ENCODE results near the gene PPP1R27. TPM values are rescaled to one million over a fixed set of nuclear protein-coding genes. Genes with fewer than 3 reads are reported as not detected.
"Not testable (repeated sequence)": the region's sequence is repeated elsewhere in the genome, so short reads cannot be mapped to it uniquely, and the experiment has no call there.

PPP1R27 gene
- polyA plus RNA-seq, 1 donor from 2014 or later = not detected

DNA sequence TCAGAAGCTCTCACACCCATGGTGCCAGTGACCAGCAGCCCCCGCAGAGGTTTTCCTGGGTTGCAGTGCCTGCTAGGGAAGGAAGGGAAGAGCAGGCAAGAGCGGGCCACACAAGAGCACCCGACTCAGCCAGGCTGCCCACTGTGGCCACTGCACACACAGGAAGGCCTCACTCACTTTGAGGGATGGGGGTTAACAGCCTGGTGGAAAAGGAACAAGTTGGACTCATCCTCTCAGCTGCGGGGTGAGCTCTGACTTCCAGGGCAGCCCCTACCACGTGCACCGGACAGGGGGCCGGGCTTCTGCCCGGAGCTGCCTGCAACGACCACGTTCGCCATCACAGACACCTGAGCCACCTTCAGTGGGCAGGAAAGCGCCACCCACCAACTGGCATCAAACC, 17.4 kb upstream of the PPP1R27 start:
- no peak overlapping the region for H3K27ac Mint-ChIP-seq
- no peaks in the 10 kb centered on the region for H3K9me3 Mint-ChIP-seq
- H3K4me1 Mint-ChIP-seq = no peaks in the 10 kb centered on the region
- no peaks in the 10 kb centered on the region for H3K27me3 Mint-ChIP-seq
- H3K4me3 Mint-ChIP-seq = no peak overlapping the region
- H3K36me3 Mint-ChIP-seq = no peaks in the 10 kb centered on the region

- Mint-ChIP-seq H3K9me3 (no peaks in the 10 kb centered on the region), H3K27ac (no peak overlapping the region), H3K36me3 (no peaks in the 10 kb centered on the region), H3K27me3 (no peaks in the 10 kb centered on the region), H3K4me3 (no peak overlapping the region), H3K4me1 (no peaks in the 10 kb centered on the region)
These were observed 16.6 kb upstream of the PPP1R27 start for GRCh38 chr17:81851423-81851822.

DNA sequence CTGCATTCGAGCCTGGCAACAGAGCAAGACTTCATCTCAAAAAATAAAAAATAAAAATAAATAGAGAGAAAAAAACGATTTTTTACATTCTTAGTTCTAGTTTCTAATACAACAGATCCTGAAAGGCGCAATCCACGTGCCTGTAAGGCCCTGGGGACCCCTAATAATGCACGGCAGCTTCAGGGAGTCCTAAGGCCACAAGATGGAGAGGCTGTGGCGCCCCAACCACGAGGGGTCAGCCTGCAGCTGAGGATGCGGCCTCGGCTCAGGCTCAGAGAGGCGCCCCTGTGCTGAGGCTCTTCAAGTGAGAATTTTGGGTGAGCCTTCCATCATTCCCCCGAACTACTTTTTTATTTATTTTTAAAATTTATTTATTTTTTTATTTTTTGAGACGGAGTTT, 14.6 kb upstream of the PPP1R27 start:
- Mint-ChIP-seq H3K9me3 (no peaks in the 10 kb centered on the region), H3K4me3 (no peak overlapping the region), H3K36me3 (no peaks in the 10 kb centered on the region), H3K27ac (no peak overlapping the region), H3K27me3 (no peaks in the 10 kb centered on the region), H3K4me1 (no peaks in the 10 kb centered on the region)

DNA sequence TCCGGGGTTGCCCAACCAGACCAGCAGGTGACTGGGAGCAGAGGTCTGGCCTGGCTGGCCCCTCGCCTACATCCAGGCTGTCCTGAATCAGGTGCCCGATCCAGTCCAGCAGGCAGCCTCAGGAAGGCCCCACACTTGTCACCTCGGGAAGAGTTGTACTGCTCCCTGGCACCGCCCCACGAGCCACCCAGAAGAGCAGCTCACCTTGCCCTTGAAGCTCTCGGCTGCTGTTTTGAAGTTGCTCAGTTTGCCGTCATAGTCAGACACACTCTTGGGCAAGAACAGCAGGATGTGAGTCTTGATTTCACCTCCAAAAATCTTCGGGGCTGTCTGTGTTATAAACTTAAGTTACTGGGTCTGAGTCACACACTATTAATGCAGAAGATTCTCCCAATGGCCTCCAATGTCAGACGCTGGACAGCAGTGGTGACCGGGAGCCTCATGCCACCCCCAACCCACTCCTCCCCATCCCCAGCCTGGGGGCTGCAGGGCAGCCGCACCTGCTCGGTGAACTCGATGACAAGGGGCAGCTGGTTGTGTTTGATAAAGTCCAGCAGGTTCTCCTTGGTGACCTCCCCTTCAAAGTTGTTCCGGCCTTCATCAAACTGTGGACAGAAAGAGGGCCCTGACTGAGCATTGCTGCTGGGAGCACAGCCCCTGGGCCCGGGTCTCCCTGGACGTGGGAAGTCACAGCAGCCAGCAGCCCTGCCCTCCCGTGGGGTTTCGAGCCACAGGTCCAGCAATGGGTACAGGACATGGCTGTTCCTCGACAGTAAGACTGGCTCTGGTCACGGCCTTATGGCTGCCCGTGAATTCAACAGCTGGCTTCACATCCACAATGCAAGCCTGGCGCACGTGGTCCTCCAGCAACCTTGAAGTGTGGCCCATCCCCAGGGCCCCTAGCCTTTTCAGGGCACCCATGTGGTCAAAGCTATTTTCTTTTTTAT, 12.2 kb upstream of the PPP1R27 start:
- Mint-ChIP-seq H3K36me3 (no peaks in the 10 kb centered on the region), H3K27ac (no peak overlapping the region), H3K9me3 (no peaks in the 10 kb centered on the region), H3K27me3 (no peaks in the 10 kb centered on the region), H3K4me3 (no peak overlapping the region), H3K4me1 (no peaks in the 10 kb centered on the region)

DNA sequence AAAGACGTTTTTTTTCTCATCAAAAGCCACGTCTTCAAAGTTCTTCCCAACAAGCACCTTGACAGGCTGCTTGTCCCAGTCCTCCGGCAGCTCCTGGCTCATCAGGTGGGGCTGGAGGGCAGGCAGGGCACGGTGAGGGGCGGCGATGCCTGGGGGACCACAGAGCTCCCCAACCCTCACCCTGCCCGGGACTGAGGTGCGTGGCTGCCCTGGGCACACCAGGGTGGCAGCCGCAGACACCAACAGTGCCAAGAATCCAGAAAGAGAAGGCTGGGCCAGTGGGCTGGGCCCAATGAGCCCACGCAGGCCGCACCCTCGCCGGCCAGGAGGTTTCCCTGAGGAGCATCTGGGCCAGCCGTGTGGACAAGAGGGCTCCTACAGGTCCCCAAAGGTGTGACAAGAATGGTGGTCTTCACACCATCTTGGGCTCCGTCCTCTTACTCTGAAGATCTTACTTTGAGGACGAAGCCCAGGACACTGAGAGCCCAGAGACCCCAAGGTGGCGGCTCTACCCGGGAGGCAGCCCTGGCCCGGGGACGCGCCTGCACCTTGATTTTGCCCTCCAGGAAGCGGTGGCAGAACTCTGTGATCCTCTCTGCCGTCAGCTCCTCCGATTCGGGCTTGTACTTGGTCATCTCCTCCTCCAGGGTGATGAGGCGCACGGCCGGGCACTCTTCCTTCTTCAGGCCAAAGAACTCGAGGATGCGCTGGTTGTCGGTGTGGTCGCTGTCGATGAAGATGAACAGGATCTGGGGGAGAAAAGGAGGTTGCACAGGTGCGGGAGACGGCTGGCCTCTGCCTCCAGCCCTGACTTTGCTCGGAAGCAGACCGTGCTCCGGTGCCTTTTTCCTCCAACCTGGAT, 11.3 kb upstream of the PPP1R27 start:
- H3K27me3 Mint-ChIP-seq = no peaks in the 10 kb centered on the region
- no peaks in the 10 kb centered on the region for H3K36me3 Mint-ChIP-seq
- H3K4me3 Mint-ChIP-seq = no peak overlapping the region

DNA sequence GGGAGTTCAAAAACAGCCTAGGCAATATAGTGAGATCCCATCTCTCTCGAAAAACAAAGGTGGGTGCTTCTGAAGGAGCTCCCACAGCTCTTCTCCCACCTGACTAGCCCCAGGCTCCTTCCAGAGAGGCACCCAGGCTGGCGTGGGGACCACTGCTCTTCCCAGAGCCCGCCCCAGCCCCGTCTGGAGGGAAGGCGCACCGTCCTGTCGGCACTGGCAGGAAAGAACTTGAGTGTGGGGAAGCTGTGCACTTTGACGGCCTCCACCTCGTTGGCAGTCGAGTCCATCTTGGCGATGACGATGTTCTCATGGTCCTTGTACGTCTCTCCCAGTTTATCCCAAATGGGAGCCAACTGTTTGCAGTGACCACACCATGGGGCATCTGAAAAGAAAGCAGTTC, 10.5 kb upstream of the PPP1R27 start:
- H3K27me3 Mint-ChIP-seq = no peaks in the 10 kb centered on the region
- H3K9me3 Mint-ChIP-seq = no peaks in the 10 kb centered on the region
- no peak overlapping the region for H3K27ac Mint-ChIP-seq
- H3K4me3 Mint-ChIP-seq = no peak overlapping the region
- no peaks in the 10 kb centered on the region for H3K36me3 Mint-ChIP-seq
- H3K4me1 Mint-ChIP-seq = no peaks in the 10 kb centered on the region

More for the DNA sequence above, 11.3 kb upstream of the PPP1R27 start:
- Mint-ChIP-seq H3K4me1 (no peaks in the 10 kb centered on the region), H3K9me3 (no peaks in the 10 kb centered on the region), H3K27ac (no peak overlapping the region)

- Mint-ChIP-seq H3K9me3 (no peaks in the 10 kb centered on the region), H3K4me3 (no peak overlapping the region), H3K27me3 (no peaks in the 10 kb centered on the region), H3K4me1 (no peaks in the 10 kb centered on the region), H3K36me3 (no peaks in the 10 kb centered on the region), H3K27ac (peak overlapping the region in 1 of 3 donors; percentile 16)
These were observed 10.0 kb upstream of the PPP1R27 start for GRCh38 chr17:81844887-81845286.

DNA sequence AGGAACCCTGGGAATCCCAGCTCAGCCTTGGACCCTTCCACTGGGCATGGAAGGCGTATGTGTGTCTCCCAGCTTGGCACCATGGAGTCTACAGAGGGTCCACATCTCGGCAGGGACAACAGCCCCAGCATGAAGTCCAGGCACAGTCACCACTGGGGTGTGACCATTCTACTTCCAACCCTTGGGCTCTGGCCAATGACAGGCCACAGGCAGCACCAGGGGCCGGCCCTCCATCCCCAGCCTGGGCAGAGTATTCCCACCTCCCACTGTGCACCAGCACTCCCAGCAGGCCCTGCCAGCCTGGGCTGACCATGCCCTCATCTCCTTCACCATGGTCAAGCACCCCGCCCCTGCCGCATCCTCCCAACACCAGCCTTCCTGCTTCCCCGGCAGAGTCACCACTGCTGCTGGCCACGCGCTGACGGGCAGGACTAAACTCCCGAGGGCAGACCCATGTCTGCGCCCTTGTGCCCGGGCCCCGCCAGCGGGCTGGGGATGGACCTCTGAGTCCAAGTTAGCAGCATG, 9.5 kb upstream of the PPP1R27 start:
- Mint-ChIP-seq H3K27me3 (no peaks in the 10 kb centered on the region), H3K9me3 (no peaks in the 10 kb centered on the region), H3K4me3 (no peak overlapping the region), H3K27ac (peak overlapping the region in 1 of 3 donors; percentile 16), H3K4me1 (no peaks in the 10 kb centered on the region), H3K36me3 (no peaks in the 10 kb centered on the region)

- Mint-ChIP-seq H3K4me3 (no peak overlapping the region), H3K4me1 (no peaks in the 10 kb centered on the region), H3K9me3 (no peaks in the 10 kb centered on the region), H3K36me3 (no peaks in the 10 kb centered on the region), H3K27ac (no peak overlapping the region), H3K27me3 (no peaks in the 10 kb centered on the region)
These were observed 9.0 kb upstream of the PPP1R27 start for GRCh38 chr17:81843713-81844326.

- Mint-ChIP-seq H3K27ac (no peak overlapping the region), H3K27me3 (no peaks in the 10 kb centered on the region), H3K4me1 (no peaks in the 10 kb centered on the region), H3K36me3 (no peaks in the 10 kb centered on the region), H3K9me3 (no peaks in the 10 kb centered on the region), H3K4me3 (no peak overlapping the region)
These were observed 8.1 kb upstream of the PPP1R27 start for GRCh38 chr17:81842725-81843504.

GRCh38 chr17:81842378-81842724, 7.5 kb upstream of the PPP1R27 start:
- Mint-ChIP-seq H3K9me3 (no peaks in the 10 kb centered on the region), H3K27ac (no peak overlapping the region), H3K27me3 (no peaks in the 10 kb centered on the region), H3K4me1 (no peaks in the 10 kb centered on the region), H3K4me3 (no peak overlapping the region), H3K36me3 (no peaks in the 10 kb centered on the region)

DNA sequence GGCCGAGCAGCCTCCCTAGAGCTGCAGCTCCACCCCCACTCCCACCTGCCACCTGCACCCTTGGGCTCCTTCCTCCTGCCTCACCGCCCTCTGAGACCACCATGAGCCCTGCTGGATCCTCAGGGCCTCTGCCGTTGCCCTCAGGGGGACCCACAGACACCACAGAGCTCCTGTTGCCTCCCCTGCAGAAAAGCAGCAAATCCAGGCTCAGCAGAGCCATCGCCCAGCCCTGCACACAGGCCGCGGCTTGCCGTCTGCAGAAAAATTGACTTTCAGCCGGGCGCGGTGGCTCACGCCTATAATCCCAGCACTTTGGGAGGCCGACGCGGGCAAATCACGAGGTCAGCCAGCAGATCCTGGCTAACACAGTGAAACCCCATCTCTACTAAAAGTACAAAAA, 7.0 kb upstream of the PPP1R27 start:
- no peaks in the 10 kb centered on the region for H3K9me3 Mint-ChIP-seq
- no peak overlapping the region for H3K27ac Mint-ChIP-seq
- no peaks in the 10 kb centered on the region for H3K4me1 Mint-ChIP-seq
- H3K4me3 Mint-ChIP-seq = no peak overlapping the region
- no peaks in the 10 kb centered on the region for H3K36me3 Mint-ChIP-seq
- no peaks in the 10 kb centered on the region for H3K27me3 Mint-ChIP-seq

DNA sequence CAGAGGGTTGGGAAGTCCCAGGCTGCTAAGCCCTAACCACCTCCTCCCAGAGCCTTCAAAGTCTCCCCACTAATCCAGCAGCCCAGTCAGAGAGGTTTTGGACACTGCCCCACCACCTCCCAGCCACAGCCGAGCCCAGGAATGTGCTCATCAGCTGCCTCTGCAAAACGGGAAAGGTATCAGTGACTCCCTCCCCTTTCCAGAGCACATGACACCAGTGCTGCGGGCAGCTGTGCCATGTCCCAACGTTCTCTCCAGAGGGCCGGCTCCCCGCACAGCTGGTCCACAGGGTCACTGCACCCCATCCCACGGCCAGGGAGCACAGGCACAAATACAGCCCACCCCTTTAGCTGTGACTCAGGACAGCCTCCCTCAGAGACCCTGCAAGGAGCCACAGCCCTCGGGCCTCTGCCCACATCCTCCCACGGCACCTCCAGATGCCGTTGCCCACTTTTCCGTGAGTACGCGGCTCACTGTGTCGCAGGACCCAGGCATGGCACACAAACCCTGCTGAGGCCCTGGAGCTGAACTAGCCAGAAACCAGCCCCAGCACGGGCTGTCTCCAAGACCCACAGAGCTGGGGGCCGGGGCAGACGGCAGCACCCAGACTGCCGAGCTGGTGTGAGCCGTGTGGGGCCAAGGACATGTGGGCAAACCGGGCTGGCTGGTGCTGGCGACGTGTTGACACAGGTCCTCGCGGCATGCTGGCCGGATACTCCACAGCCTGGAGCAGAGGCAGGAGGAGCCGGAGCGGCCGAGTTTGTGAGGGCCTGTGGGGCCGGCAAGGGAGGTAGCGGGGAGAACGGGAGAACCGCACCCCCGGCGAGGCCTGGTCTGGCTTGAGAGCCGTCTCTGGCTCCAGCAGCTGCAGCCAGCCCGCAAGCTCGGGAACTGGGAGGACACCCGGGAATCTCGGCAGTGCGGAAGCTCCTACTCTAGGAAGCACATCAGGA, 6.3 kb upstream of the PPP1R27 start:
- Mint-ChIP-seq H3K27me3 (no peaks in the 10 kb centered on the region), H3K36me3 (no peaks in the 10 kb centered on the region), H3K27ac (no peak overlapping the region), H3K4me1 (no peaks in the 10 kb centered on the region), H3K9me3 (no peaks in the 10 kb centered on the region), H3K4me3 (no peak overlapping the region)

GRCh38 chr17:81840059-81840458, 5.2 kb upstream of the PPP1R27 start:
- H3K36me3 Mint-ChIP-seq, H3K4me3 Mint-ChIP-seq, H3K27me3 Mint-ChIP-seq, H3K9me3 Mint-ChIP-seq, H3K27ac Mint-ChIP-seq, H3K4me1 Mint-ChIP-seq: not testable (repeated sequence)
